Measurements from ENCODE around the gene GNMT.

GRCh38 chr6:42966571-42966970, 6.0 kb downstream of the GNMT start:
- no peak for TF ChIP-seq CTCF (IDR thresholded peaks at IDR 0.05; ENCODE audit: low read depth, low read length)
- TF ChIP-seq EZH2phosphoT487 (IDR thresholded peaks at IDR 0.05; ENCODE audit: low read depth), result no peak
